ENCODE results near the gene NMNAT1.
A peak's percentile ranks its signal among the peaks of the same experiment; 100 is the strongest.

Gene NMNAT1

GRCh38 chr1:9909234-9910046 lies 33.8 kb upstream of the NMNAT1 start:
- Histone ChIP-seq H3K4me1 (ENCODE audit: control extremely low read depth in 1 of 4, control insufficient read depth in 4 of 4, insufficient read depth in 4 of 4, low read length in 3 of 4) (peaks cover 2 to 49% (median 19%) of the 10 kb centered on the region in 4 experiments), H3K9me3 (ENCODE audit: control extremely low read depth in 1 of 5, control insufficient read depth in 4 of 5, insufficient read depth in 2 of 5, low read depth in 1 of 5, low read length in 4 of 5) (no peaks in the 10 kb centered on the region), H3K36me3 (ENCODE audit: control insufficient read depth in 4 of 4, insufficient read depth in 4 of 4, low read length in 3 of 4) (no peaks in the 10 kb centered on the region), H3K27ac (ENCODE audit: insufficient read depth in 1 of 2, low read depth in 1 of 2, low read length in 2 of 2, poor library complexity in 1 of 2, severe bottlenecking in 2 of 2) (peak overlapping the region; percentile 15 to 79), H3K27me3 (replicated peaks in 2 of 5; ENCODE audit: control insufficient read depth in 4 of 5, insufficient read depth in 5 of 5, low read length in 4 of 5) (no peaks in the 10 kb centered on the region), H3K4me3 (ENCODE audit: control insufficient read depth in 1 of 7, extremely low read depth in 1 of 7, insufficient read depth in 4 of 7, low read depth in 2 of 7, low read length in 6 of 7) (peak overlapping the region; percentile 46 to 91 (median 82))
- ChIA-PET CTCF (interaction anchor here (0.5 to 1.3 kb wide), 2 partner anchors 35 to 39 kb away, joined by 4 read pairs; no protein-coding TSS in a partner anchor), POLR2A (interaction anchor here (0.5 to 1.1 kb wide), 2 partner anchors 19 to 44 kb away, joined by 3 to 5 read pairs; no protein-coding TSS in a partner anchor)
- peak in 2 of 3 donors; percentile 46 to 47 for DNase-seq
- 0% methylated on average over 41 of the region's 47 CpGs for WGBS (ENCODE audit: insufficient coverage)

- H3K4me3 ChIP-seq (ENCODE audit: control insufficient read depth in 1 of 7, extremely low read depth in 1 of 7, insufficient read depth in 4 of 7, low read depth in 2 of 7, low read length in 6 of 7): peak within 1 kb of the TSS; percentile 82 to 96 (median 91)
- no peaks in the 10 kb centered on the region for H3K36me3 ChIP-seq (ENCODE audit: control insufficient read depth in 4 of 4, insufficient read depth in 4 of 4, low read length in 3 of 4)
- POLR2A ChIA-PET: interaction anchor here (0.8 to 1.0 kb wide), 2 partner anchors 17 to 42 kb away, joined by 3 to 5 read pairs; no protein-coding TSS in a partner anchor
- H3K9me3 ChIP-seq (ENCODE audit: control extremely low read depth in 1 of 5, control insufficient read depth in 4 of 5, insufficient read depth in 2 of 5, low read depth in 1 of 5, low read length in 4 of 5): no peaks in the 10 kb centered on the region
- no peaks in the 10 kb centered on the region for H3K27me3 ChIP-seq (replicated peaks in 2 of 5; ENCODE audit: control insufficient read depth in 4 of 5, insufficient read depth in 5 of 5, low read length in 4 of 5)
- CTCF ChIA-PET: no interaction called here
- 1% methylated on average over 12 of the region's 55 CpGs for WGBS (ENCODE audit: insufficient coverage)
- no peak for DNase-seq
- peak within 1 kb of the TSS; percentile 69 to 86 for H3K27ac ChIP-seq (ENCODE audit: insufficient read depth in 1 of 2, low read depth in 1 of 2, low read length in 2 of 2, poor library complexity in 1 of 2, severe bottlenecking in 2 of 2)
- peaks cover 2 to 46% (median 16%) of the 10 kb centered on the region in 4 experiments for H3K4me1 ChIP-seq (ENCODE audit: control extremely low read depth in 1 of 4, control insufficient read depth in 4 of 4, insufficient read depth in 4 of 4, low read length in 3 of 4)
These were observed 33.2 kb upstream of the NMNAT1 start, which contains the start of gene CTNNBIP1 for GRCh38 chr1:9910076-9910422. CTNNBIP1 (minus strand) TSS chr1:9910269; CDS start chr1:9872064, 38,205 bp downstream.

DNA sequence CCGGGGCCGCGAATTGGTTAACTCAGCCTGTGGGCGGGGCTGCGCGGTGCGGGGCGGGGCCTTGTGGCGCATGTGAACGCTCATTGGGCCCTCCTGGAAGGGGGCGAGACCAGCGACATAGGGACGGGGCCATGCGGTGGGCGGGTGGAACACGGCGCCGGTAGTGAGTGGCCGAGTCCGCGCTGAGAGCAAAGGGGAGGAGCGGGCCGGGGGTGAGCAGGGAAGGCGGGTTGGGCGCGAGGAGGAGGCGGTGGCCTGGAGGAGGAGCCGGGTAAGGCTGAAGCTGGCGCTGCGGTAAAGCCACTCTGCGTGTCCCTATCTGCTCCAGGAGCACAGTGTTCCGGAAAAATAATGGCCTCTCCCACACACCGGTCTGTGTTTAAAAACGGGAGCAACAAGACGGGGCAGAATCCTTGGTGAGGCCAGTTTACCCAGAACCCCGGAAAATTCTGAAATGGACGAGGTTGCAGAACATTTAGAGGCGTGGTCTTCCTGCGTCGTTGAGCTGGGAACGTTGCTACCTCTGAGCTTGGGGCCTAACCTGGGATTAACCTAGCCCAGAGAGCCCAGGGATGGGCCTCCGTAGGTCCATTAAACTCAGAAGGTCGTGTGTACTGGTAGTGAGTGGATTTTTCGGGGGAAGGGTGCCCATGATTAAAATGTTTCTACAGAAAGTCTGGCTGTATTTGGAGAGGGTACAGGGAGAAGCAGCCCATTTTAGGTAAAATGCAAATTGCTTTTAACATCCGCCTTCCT lies 32.7 kb upstream of the NMNAT1 start:
- Histone ChIP-seq H3K4me1 (ENCODE audit: control extremely low read depth in 1 of 4, control insufficient read depth in 4 of 4, insufficient read depth in 4 of 4, low read length in 3 of 4) (peaks cover 2 to 42% (median 14%) of the 10 kb centered on the region in 4 experiments), H3K9me3 (ENCODE audit: control extremely low read depth in 1 of 5, control insufficient read depth in 4 of 5, insufficient read depth in 2 of 5, low read depth in 1 of 5, low read length in 4 of 5) (no peaks in the 10 kb centered on the region), H3K36me3 (ENCODE audit: control insufficient read depth in 4 of 4, insufficient read depth in 4 of 4, low read length in 3 of 4) (no peaks in the 10 kb centered on the region), H3K27ac (ENCODE audit: insufficient read depth in 1 of 2, low read depth in 1 of 2, low read length in 2 of 2, poor library complexity in 1 of 2, severe bottlenecking in 2 of 2) (peak overlapping the region; percentile 69 to 86), H3K4me3 (ENCODE audit: control insufficient read depth in 1 of 7, extremely low read depth in 1 of 7, insufficient read depth in 4 of 7, low read depth in 2 of 7, low read length in 6 of 7) (peak overlapping the region; percentile 71 to 96 (median 85)), H3K27me3 (replicated peaks in 2 of 5; ENCODE audit: control insufficient read depth in 4 of 5, insufficient read depth in 5 of 5, low read length in 4 of 5) (no peaks in the 10 kb centered on the region)
- peak; percentile 99 for DNase-seq
- POLR2A ChIA-PET: interaction anchor here (0.6 to 1.0 kb wide), 3 partner anchors 18 to 43 kb away, joined by 3 to 5 read pairs (median 4); no protein-coding TSS in a partner anchor
- WGBS (ENCODE audit: insufficient coverage): 0% methylated on average over 44 of the region's 45 CpGs
- CTCF ChIA-PET: interaction anchor here (0.6 to 12.5 kb wide), 3 partner anchors 18 to 34 kb away, joined by 3 to 129 read pairs (median 4); no protein-coding TSS in a partner anchor

GRCh38 chr1:9912264-9912936 lies 30.9 kb upstream of the NMNAT1 start:
- 93% methylated on average over 10 of the region's 12 CpGs for WGBS (ENCODE audit: insufficient coverage)
- POLR2A ChIA-PET: no interaction called here
- DNase-seq: no peak
- H3K27ac ChIP-seq (ENCODE audit: insufficient read depth in 1 of 2, low read depth in 1 of 2, low read length in 2 of 2, poor library complexity in 1 of 2, severe bottlenecking in 2 of 2): no peak overlapping the region
- no peaks in the 10 kb centered on the region for H3K27me3 ChIP-seq (replicated peaks in 2 of 5; ENCODE audit: control insufficient read depth in 4 of 5, insufficient read depth in 5 of 5, low read length in 4 of 5)
- H3K4me3 ChIP-seq (ENCODE audit: control insufficient read depth in 1 of 7, extremely low read depth in 1 of 7, insufficient read depth in 4 of 7, low read depth in 2 of 7, low read length in 6 of 7): no peak overlapping the region
- H3K36me3 ChIP-seq (ENCODE audit: control insufficient read depth in 4 of 4, insufficient read depth in 4 of 4, low read length in 3 of 4): no peaks in the 10 kb centered on the region
- H3K9me3 ChIP-seq (ENCODE audit: control extremely low read depth in 1 of 5, control insufficient read depth in 4 of 5, insufficient read depth in 2 of 5, low read depth in 1 of 5, low read length in 4 of 5): no peaks in the 10 kb centered on the region
- H3K4me1 ChIP-seq (ENCODE audit: control extremely low read depth in 1 of 4, control insufficient read depth in 4 of 4, insufficient read depth in 4 of 4, low read length in 3 of 4): peaks cover 2 to 36% (median 14%) of the 10 kb centered on the region in 4 experiments
- CTCF ChIA-PET: interaction anchor here (1.1 to 12.5 kb wide), 4 partner anchors 13 to 191 kb away, joined by 3 to 129 read pairs (median 13); no protein-coding TSS in a partner anchor

GRCh38 chr1:9914610-9914937 lies 28.7 kb upstream of the NMNAT1 start:
- ChIA-PET POLR2A (no interaction called here), CTCF (interaction anchor here (1.0 to 12.5 kb wide), 19 partner anchors 9 to 133 kb away, joined by 3 to 129 read pairs (median 4); no protein-coding TSS in a partner anchor)
- Histone ChIP-seq H3K27me3 (replicated peaks in 2 of 5; ENCODE audit: control insufficient read depth in 4 of 5, insufficient read depth in 5 of 5, low read length in 4 of 5) (no peaks in the 10 kb centered on the region), H3K9me3 (ENCODE audit: control extremely low read depth in 1 of 5, control insufficient read depth in 4 of 5, insufficient read depth in 2 of 5, low read depth in 1 of 5, low read length in 4 of 5) (no peaks in the 10 kb centered on the region), H3K36me3 (ENCODE audit: control insufficient read depth in 4 of 4, insufficient read depth in 4 of 4, low read length in 3 of 4) (no peaks in the 10 kb centered on the region), H3K27ac (ENCODE audit: insufficient read depth in 1 of 2, low read depth in 1 of 2, low read length in 2 of 2, poor library complexity in 1 of 2, severe bottlenecking in 2 of 2) (no peak overlapping the region), H3K4me3 (ENCODE audit: control insufficient read depth in 1 of 7, extremely low read depth in 1 of 7, insufficient read depth in 4 of 7, low read depth in 2 of 7, low read length in 6 of 7) (no peak overlapping the region), H3K4me1 (ENCODE audit: control extremely low read depth in 1 of 4, control insufficient read depth in 4 of 4, insufficient read depth in 4 of 4, low read length in 3 of 4) (peaks cover 0 to 20% (median 5%) of the 10 kb centered on the region in 4 experiments)
- DNase-seq: no peak
- WGBS (ENCODE audit: insufficient coverage): 95% methylated on average over 2 of the region's 2 CpGs

- no CpG with 5 or more reads among the region's 2 CpGs for WGBS (ENCODE audit: insufficient coverage)
- no peaks in the 10 kb centered on the region for H3K9me3 ChIP-seq (ENCODE audit: control extremely low read depth in 1 of 5, control insufficient read depth in 4 of 5, insufficient read depth in 2 of 5, low read depth in 1 of 5, low read length in 4 of 5)
- peaks cover 0 to 10% (median under 1%) of the 10 kb centered on the region in 4 experiments for H3K4me1 ChIP-seq (ENCODE audit: control extremely low read depth in 1 of 4, control insufficient read depth in 4 of 4, insufficient read depth in 4 of 4, low read length in 3 of 4)
- H3K27ac ChIP-seq (ENCODE audit: insufficient read depth in 1 of 2, low read depth in 1 of 2, low read length in 2 of 2, poor library complexity in 1 of 2, severe bottlenecking in 2 of 2): no peak overlapping the region
- H3K4me3 ChIP-seq (ENCODE audit: control insufficient read depth in 1 of 7, extremely low read depth in 1 of 7, insufficient read depth in 4 of 7, low read depth in 2 of 7, low read length in 6 of 7): no peak overlapping the region
- H3K27me3 ChIP-seq (replicated peaks in 2 of 5; ENCODE audit: control insufficient read depth in 4 of 5, insufficient read depth in 5 of 5, low read length in 4 of 5): no peaks in the 10 kb centered on the region
- no peaks in the 10 kb centered on the region for H3K36me3 ChIP-seq (ENCODE audit: control insufficient read depth in 4 of 4, insufficient read depth in 4 of 4, low read length in 3 of 4)
- DNase-seq: no peak
- ChIA-PET POLR2A (interaction anchor here (0.6 kb wide), 1 partner anchor 31 kb away, joined by 3 read pairs; no protein-coding TSS in a partner anchor), CTCF (interaction anchor here (1.2 to 12.5 kb wide), 4 partner anchors 17 to 48 kb away, joined by 3 to 129 read pairs (median 4); no protein-coding TSS in a partner anchor)
These were observed 26.8 kb upstream of the NMNAT1 start for GRCh38 chr1:9916452-9916851.

All from common myeloid progenitor, CD34-positive (primary cell).